GM19043 (cell line): ENCODE measurements around the gene CARS2.
A peak's percentile ranks its signal among the peaks of the same experiment; 100 is the strongest.
"Not testable (repeated sequence)": the region's sequence is repeated elsewhere in the genome, so short reads cannot be mapped to it uniquely, and the experiment has no call there.

Experiments
- ATAC-seq: cut with Tn5 transposase; IDR thresholded peaks from one replicate; pipeline ENCODE4 v1.9.1; 2021; ENCODE audit warnings: low read depth; ENCODE audit not compliant: unreplicated experiment

CARS2 gene

GRCh38 chr13:110683203-110683883 lies 22.6 kb downstream of the CARS2 start:
- ATAC-seq, result no peak

GRCh38 chr13:110682746-110683145 lies 23.2 kb downstream of the CARS2 start:
- ATAC-seq, result no peak

- ATAC-seq, result no peak
These were observed 23.9 kb downstream of the CARS2 start for GRCh38 chr13:110681868-110682550.

GRCh38 chr13:110680852-110681251 lies 25.1 kb downstream of the CARS2 start:
- ATAC-seq, result no peak

- ATAC-seq, result no peak
These were observed 28.0 kb downstream of the CARS2 start for GRCh38 chr13:110677731-110678545.

GRCh38 chr13:110676595-110677587 lies 29.0 kb downstream of the CARS2 start:
- peak; percentile 75 for ATAC-seq

GRCh38 chr13:110669814-110670213 lies 36.1 kb downstream of the CARS2 start:
- ATAC-seq, result not testable (repeated sequence)

- ATAC-seq, result no peak
These were observed 36.9 kb downstream of the CARS2 start for GRCh38 chr13:110669036-110669435.

GRCh38 chr13:110666255-110666533 lies 39.7 kb downstream of the CARS2 start:
- no peak for ATAC-seq

GRCh38 chr13:110665491-110666254 lies 40.2 kb downstream of the CARS2 start:
- ATAC-seq, result no peak

- ATAC-seq, result no peak
These were observed 41.2 kb downstream of the CARS2 start for GRCh38 chr13:110664673-110665072.

- ATAC-seq, result no peak
These were observed 41.9 kb downstream of the CARS2 start for GRCh38 chr13:110664041-110664440.

- ATAC-seq, result no peak
These were observed 42.4 kb downstream of the CARS2 start for GRCh38 chr13:110663491-110663890.

GRCh38 chr13:110662777-110663443 lies 43.0 kb downstream of the CARS2 start:
- ATAC-seq, result no peak

- no peak for ATAC-seq
These were observed 43.8 kb downstream of the CARS2 start for GRCh38 chr13:110662091-110662490.

- no peak for ATAC-seq
These were observed 44.7 kb downstream of the CARS2 start for GRCh38 chr13:110661256-110661655.

GRCh38 chr13:110658218-110658911 lies 47.6 kb downstream of the CARS2 start:
- peak; percentile 78 for ATAC-seq

- no peak for ATAC-seq
These were observed 48.7 kb downstream of the CARS2 start for GRCh38 chr13:110657196-110657595.

- no peak for ATAC-seq
These were observed 52.1 kb downstream of the CARS2 start for GRCh38 chr13:110653851-110654250.
